GM18520 (cell line): ENCODE results near the gene EVL.
A peak's percentile ranks its signal among the peaks of the same experiment; 100 is the strongest.
"Not testable (repeated sequence)": the region's sequence is repeated elsewhere in the genome, so short reads cannot be mapped to it uniquely, and the experiment has no call there.

Source experiments
- ATAC-seq: cut with Tn5 transposase; IDR thresholded peaks from one replicate; pipeline ENCODE4 v1.9.1; 2021; ENCODE audit not compliant: unreplicated experiment

EVL gene

DNA sequence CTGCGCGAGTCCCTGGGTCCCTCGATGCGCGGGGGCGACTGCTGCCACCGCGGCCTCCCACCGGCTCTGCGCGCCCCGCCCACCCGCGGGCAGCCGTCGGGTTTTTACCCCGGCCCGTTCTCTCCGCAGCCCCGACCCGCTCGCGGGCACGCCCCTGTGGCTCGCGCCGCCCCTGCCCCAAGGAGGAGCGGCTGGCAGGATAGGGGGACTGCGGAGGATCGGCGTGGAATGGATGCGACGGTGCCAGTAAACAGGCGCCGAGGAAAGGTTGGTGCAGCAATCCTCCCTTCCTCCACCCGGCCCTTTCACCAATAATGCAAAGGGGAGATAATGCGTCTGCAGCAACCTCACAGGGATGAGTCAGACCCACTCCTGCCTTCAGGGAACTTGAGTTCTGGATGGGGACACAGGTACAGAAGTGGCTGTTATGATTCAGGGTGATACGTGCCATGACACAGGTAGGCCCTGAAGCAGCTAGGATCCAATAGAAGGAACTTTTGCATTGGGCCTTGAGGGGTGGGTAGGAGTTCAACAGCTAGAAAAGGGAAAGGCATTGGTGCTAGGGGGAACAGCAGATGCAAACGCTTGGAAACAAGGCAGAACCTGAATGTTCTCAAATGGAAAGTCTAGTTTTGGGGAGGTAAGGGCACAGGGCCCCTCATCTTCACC is 94.8 kb downstream of the EVL start:
- no peak for ATAC-seq

DNA sequence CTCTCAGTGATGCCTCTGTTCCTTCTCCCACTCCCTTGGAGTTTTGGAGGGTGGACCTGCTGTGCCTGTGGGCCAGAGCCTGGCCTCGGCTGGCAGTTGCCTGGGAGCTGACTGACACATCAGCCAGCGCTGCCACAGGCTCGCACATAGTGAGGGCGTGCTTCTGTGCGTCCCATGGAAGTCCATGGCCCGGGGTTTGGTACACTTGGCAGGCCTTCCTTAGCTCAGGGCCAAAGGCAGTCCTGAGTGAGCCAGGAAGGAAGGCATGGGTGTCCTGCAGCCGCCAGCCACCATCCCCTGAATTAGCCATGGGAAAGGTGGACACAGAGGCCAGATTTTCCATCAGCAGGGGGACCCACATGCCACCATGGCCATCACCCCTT is 95.3 kb downstream of the EVL start:
- ATAC-seq: no peak

DNA sequence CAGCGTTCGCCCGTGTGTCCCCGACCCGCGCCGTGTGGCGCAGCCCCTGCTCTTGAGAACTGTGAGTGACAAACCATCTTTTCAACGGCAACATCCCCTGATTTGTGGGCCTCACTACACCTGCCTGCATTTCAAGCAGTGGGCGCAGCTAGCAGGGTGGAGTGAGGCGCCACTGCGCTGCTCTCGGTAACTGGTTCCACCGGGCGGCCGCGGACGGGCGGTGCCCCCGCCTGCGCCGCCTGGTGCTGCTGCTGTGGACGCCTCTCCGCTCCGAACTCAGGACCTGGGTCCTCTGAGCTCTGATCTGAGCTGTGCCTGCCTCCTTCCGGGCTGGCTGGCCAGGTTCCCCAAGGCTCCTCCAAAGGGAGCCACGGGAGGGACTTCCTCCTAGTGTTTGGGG is 100.2 kb downstream of the EVL start:
- no peak for ATAC-seq

DNA sequence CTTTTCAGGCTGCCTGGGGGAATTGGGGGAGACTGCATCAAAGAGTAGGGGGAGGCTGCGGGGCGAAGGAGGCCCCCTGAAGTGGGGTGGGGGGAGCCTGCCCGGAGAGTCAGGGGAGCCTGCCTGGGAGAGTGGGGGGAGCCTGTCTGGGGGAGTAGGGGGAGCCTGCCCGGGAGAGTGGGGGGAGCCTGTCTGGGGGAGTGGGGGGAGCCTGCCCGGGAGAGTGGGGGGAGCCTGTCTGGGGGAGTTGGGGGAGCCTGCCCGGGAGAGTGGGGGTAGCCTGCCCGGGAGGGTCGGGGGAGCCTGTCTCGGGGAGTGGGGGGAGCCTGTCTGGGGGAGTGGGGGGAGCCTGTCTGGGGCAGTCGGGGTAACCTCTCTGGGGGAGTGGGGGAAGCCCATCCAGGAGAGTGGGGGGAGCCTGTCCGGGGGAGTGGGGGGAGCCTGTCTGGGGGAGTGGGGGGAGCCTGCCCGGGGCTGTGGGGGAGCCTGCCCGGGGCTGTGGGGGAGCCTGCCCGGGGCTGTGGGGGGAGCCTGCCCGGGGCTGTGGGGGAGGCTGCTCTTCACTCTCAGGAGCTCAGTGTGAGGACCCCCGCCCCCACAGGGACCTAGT is 100.7 kb downstream of the EVL start:
- ATAC-seq: no peak

DNA sequence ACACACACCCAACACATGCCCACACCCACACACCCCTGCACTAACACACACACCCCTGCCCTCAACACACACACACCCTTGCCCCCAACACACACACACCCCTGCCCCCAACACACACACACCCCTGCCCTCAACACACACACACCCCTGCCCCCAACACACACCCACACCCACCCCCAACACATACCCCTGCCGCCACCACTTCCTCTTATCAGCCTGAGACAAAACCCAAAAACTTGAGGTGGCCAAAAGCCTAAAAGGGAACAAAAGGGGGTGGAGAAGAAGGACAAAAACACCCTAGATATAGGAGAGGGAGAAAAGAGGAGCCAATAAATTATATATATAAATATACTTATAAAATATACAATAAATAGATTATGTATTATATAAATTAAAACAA is 103.3 kb downstream of the EVL start:
- ATAC-seq: no peak

DNA sequence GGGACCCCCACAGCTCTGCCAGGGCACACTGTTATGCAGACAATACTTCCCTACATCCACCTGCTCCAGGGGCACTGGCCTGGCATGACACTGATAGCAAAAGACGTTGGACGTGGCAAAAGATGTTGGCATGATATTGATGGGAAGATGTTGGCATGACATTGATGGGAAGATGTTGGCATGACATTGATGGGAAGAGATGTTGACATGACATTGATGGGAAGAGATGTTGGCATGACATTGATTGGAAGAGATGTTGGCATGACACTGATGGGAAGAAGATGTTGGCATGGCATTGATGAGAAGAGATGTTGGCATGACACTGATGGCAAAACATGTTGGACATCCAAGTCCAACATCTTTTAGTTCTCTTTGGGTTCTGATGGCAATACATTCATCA is 105.7 kb downstream of the EVL start:
- no peak for ATAC-seq

DNA sequence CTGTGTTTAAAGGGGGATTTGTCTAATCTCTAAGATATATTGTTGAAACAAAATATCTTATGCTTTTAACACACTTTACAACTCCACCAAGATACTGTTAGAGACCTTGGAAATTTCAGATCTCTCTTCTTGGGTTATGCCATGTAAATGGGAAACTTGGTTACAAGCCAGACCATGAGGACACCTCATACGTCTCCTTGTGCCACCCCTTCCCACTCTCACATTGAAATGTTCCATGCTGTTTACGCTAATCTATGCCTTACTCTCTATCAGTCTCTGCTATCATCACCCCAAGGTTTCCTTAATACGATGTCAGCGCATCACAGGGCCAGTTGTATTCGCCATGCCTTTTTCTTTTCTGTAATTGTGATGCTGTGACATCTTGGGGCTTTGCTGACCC is 107.6 kb downstream of the EVL start:
- ATAC-seq: no peak

DNA sequence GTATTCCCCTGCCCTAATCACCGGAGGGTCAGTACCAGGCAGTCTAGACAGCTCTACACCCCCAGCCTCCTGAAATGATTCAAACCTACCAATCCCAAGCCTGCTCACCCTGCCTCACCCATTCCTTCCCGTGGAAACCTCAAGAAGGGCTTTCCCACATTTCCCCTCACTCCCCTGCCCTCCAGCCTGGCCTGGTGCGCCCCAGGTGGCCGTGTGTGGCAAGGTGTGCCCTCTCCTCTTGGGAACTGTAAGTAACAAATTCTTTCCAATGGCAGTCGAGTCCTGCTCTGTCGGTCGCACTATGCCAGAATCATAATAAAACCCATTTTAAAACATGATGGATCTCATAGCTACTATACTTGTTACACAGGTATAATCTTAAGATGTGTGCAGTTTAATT is 108.1 kb downstream of the EVL start:
- no peak for ATAC-seq

DNA sequence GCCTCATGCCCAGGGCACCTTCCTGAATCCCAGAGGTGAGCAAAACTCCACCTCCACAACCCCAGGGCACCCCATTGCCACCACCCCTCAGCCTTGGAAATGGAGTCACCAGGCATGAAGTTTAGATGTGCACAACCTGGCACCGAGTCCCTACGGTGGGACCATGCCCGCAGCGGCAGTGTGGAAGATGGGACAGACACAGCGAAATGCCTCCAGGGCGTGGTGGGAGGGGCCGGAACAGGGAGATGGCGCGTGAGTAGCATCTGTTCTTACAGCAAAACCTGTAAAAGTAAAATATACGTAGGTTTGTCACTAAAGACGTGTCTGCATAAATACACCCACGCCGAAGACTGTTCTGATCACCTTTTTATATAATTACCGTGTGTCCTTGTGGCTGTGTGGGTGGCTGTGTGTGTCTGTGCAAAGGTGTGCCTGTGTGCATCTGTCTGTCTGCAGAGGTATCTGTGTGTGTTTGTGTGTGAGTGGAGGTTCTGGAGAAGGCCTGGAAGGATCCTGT is 111.6 kb downstream of the EVL start:
- no peak for ATAC-seq

DNA sequence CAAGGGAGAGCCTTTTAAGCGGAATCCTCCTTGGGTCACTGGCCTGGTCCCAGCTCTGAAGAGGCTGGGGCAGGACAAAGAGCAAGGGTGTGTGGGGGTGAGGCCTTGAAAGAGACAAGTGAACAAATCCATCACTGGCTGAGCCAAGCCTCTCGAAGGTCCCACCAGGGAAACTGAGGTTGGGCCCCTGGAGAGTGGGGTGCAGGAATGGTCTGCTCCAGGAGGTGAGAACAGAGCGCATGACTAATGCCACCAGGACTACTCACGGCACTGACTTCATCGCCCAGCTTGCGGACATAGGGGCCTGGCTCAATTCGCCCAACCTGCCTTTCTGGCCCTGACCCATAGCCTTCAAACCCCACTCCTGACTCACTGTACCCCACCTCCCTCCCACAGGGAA is 113.5 kb downstream of the EVL start:
- no peak for ATAC-seq

DNA sequence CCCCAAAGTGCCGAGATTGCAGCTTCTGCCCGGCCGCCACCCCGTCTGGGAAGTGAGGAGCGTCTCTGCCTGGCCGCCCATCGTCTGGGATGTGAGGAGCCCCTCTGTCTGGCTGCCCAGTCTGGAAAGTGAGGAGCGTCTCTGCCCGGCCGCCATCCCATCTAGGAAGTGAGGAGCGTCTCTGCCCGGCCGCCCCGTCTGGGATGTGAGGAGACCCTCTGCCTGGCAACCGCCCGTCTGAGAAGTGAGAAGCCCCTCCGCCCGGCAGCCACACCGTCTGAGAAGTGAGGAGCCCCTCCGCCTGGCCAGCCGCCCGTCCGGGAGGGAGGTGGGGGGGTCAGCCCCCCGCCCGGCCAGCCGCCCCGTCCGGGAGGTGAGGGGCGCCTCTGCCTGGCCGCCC is 115.4 kb downstream of the EVL start:
- ATAC-seq: not testable (repeated sequence)

DNA sequence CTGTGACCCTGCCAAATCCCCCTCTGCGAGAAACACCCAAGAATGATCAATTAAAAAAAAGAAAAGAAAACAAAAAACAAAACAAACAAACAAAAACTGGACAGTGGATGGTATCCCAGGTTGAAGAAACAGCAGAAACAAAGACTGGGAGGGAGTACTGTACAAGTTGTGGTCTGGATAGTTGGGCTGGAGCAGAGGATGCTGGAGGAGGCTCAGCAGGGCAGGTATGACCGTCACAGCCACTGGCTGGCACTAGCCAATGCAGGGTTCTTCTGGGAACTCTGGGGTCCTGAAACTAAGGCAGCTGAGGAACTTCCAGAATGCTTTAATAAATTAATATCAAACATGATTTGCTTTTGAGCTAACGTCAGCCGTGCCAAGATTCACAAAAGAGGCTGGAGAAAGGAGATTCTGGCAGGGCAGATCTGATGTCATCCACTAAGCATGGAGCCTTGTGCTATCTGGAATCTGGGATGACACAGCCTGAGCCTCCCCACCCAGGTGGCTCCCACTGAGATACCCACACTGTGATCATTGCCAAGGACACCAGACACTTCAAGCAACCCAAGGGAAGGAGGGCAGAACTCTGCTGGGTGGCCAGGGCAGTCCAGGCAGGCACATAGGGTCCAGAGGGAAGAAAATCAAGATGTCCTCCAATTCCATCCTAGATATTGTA is 116.8 kb downstream of the EVL start:
- ATAC-seq: not testable (repeated sequence)

DNA sequence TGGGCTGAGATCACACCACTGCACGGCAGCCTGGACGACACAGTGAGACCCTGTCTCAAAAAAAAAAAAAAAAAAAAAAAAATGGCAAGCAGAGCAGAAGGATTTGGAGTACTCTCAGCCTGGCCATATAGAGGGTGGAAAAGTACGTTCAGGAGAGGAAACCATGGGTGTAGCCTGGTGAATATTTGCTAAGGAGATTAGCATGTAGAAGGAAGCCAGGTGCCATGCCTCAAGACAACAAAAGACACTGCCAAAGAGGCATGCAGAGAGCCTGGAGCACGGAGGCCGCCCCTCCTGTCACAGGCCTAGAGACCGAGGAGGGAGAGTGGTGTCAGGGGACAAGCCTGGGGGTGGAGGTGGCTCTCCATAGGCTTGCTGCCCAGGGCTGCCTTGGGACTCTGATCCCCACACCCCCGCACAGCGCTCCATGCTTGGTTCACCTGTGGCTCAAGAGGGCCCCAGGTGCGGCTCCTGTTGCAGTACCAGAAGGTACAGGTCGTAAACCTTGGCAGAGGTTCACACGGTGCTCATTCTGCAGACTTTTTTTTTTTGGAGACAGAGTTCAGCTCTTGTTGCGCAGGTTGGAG is 122.1 kb downstream of the EVL start:
- no peak for ATAC-seq

DNA sequence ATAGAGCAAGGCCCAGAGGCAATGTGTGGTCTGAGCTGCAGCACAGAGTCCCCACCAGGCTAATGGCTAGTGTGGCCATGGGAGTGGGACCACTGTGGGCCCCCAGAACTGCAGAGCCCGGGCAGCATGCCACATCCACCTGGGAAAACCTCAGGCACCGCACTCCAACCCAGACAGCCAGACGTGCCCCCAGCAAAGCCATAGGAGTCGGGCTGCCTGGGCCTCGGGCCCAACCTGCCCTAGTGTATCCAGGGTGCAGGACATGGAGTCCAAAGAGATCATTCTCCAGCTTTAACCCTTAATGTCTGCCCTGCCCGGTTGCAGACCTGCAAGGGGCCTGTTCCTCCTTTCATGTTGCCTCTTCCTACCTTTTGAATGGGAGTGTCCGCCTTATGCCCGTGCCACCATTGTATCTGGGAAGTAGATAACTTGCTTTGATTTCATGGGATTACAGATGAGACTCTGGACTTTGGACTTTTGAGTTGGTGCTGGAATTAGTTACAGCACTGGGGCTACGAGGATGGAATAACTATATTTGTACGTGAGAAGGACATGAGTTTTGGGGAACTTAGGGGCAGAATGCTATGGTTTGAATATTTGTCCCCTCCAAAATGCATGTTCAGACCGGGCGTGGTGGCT is 123.3 kb downstream of the EVL start:
- no peak for ATAC-seq

DNA sequence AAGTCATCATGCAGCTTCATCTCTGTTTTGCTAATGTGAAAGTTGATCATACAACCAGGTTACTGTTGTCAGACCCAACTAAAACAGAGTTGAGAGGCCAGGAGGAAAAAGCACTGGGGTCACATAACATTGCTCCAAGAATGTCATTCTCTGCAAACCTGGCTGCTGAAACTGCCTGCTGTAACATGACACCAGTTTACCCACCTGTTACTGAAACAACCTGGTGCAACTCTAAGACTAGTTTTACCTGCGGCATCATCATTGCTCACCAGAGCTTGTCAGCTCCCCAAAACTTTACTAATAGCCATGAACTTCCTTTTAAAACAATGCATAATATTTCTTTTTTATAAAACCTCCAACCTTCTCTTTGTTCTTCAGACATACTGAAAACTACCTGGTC is 124.9 kb downstream of the EVL start:
- no peak for ATAC-seq

DNA sequence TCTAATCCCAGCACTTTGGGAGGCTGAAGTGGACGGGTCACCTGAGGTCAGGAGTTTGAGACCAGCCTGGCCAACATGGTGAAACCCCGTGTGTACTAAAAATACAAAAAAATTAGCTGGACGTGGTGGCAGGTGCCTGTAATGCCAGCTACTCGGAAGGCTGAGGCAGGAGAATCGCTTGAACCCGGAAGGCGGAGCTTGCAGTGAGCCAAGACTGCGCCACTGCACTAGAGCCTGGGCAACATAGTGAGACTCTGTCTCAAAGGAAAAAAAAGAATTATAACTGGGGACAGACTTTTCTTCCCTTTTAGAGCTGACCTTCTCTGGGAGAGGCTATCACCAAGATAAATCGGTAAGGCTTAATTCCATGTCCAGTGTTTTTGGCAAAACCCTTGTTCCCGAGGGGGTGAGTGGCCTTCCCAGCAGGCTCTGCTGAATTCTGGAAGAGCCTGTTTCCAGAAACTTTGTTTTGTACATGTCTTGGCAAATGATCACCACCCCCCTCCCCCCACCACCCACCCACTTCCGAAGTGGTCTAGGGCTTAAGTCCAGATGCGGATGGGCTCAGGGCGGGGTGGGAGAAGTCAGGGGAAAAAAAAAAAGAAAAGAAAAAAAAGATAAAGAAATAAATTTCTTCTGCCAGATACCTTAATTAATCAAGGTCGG is 126.5 kb downstream of the EVL start:
- ATAC-seq: no peak

DNA sequence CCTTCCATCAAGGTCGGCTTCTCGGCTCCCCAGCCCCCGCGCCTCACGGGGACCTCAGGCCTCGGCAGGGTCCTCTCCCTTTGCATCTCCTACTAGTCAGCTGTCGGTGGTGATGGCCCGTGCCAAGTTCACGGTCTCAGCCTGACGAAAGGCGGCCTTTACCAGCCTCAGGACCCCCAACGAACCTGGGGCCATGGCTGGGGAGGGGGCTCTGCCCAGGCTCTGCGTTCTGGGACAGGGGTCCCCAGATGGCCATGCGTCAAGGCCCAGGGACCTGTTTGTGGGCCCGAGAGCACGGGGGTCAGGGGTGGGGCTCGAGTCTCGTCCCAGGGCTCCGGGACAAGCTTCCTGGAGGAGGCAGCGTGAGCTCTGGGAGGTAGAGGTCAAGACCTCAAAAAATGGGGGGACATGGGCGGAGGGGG is 127.0 kb downstream of the EVL start:
- no peak for ATAC-seq

DNA sequence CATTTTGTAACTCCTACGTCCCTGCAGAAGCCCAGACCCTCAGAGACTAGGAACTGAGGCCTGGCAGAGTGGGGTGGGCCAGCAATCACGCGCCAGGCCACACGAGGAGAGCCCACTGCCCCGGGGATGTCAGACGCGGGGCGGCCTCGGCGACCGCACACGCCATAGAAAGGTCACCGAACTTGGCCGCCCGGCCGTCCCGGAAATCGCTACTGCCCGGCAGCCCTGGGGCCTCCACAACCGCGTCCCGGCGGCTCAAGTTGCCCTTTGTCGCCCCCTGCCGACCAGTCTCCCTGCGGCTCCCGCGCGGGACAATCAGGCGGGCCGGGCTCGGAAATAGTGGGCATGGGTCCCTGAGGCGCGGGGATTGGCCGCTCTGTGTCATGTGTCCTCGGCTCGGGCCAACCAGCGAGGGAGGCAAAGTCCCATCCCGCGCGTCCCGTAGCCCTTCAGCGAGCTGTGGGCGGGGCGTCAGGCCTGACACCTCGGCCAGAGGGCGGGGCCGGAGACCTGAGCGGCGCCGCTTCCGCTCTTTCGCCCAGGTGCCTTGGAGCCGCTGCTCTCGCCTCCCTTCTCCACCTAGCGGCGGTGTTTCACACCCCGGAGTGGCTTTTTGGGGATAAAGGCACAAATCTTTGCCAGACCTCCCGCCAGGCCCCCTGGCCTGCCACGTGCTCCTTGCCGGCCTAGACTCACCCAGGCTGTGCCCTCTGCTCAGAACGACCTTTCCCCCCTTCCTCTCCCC is 127.6 kb downstream of the EVL start:
- ATAC-seq: peak; percentile 99
